K562 (cell line): Measurements from ENCODE around the gene CAPN8. TPM values are rescaled to one million over a fixed set of nuclear protein-coding genes. Genes with fewer than 3 reads are reported as not detected.

Source experiments
- ARID2 ChIP-seq: fragments of 450-650 bp; IDR thresholded peaks from 2 replicates; pipeline ENCODE4 v1.6.1; 2017; ENCODE audit warnings: antibody characterized with exemption, mild to moderate bottlenecking
- CREB5 ChIP-seq: fragments of 250-450 bp; sonication (Bioruptor Pico); IDR thresholded peaks from 2 replicates; pipeline ENCODE4 v1.5.0; 2020; ENCODE audit warnings: mild to moderate bottlenecking
- DEAF1 ChIP-seq: fragments of 450-650 bp; formaldehyde crosslinking; IDR thresholded peaks from 2 replicates; pipeline ENCODE4 v1.4.0; 2020; ENCODE audit warnings: mild to moderate bottlenecking, moderate library complexity
- KLF1 ChIP-seq: fragments of 450-650 bp; IDR thresholded peaks from 2 replicates; pipeline ENCODE4 v1.6.1; 2016; ENCODE audit warnings: missing genetic modification characterization, missing compliant biosample characterization
- RAD21 ChIP-seq, 2 experiments: fragments of 250-450 bp in 1 of 2; fragments of 450-650 bp in 1 of 2; sonication (Bioruptor Pico) in 1 of 2; formaldehyde crosslinking in 1 of 2; IDR thresholded peaks in 1 of 2; conservative IDR thresholded peaks in 1 of 2; 2 replicates each; pipeline versions ENCODE4 v1.4.0 to v1.8.0; 2020 to 2022; ENCODE audit warnings: mild to moderate bottlenecking in 2 of 2, moderate library complexity in 1 of 2
- RB1 ChIP-seq: fragments of 450-650 bp; IDR thresholded peaks from 2 replicates; pipeline ENCODE4 v1.6.1; 2017; ENCODE audit warnings: low read depth, mild to moderate bottlenecking
- RBM17 ChIP-seq: fragments of 200-400 bp; formaldehyde crosslinking; IDR thresholded peaks from 2 replicates; pipeline ENCODE4 v1.6.1; 2017; ENCODE audit warnings: low read depth, mild to moderate bottlenecking, low read length, borderline replicate concordance
- RCOR1 ChIP-seq, 2 experiments: IDR thresholded peaks; 2 replicates each; pipeline ENCODE4 v1.6.1; 2012; ENCODE audit warnings: low read depth in 2 of 2, low read length in 2 of 2, borderline replicate concordance in 1 of 2, improper control_type of control experiment in 1 of 2
- REST ChIP-seq, 2 experiments: fragments of 450-650 bp; formaldehyde crosslinking in 1 of 2; IDR thresholded peaks; 2 replicates each; pipeline versions ENCODE4 v1.4.0 to v1.6.1; 2014 to 2020; ENCODE audit warnings: mild to moderate bottlenecking in 2 of 2, borderline replicate concordance in 1 of 2, low read depth in 1 of 2
- polyA plus RNA-seq, 8 experiments: library from polyadenylated mRNA; depleted of rRNA in 4 of 8; stranded (reverse) in 5 of 8; unstranded in 3 of 8; fragments of >200 nt; fragmentation: Nextera tagmentation in 2 of 8; fragmentation: Illumina TruSeq in 1 of 8; extraction: Ambion mirVana in 2 of 8; extraction: Trizol in 1 of 8; gene quantifications; 2 replicates each; pipeline versions ENCODE4 v1.2.1 to v1.2.3, GENCODE V29; 2011 to 2014; ENCODE audit warnings: inconsistent platforms in 1 of 8, missing spikeins in 1 of 8
- total RNA-seq, 7 experiments: library from RNA; depleted of rRNA in 6 of 7; stranded (reverse); fragments of >200 nt in 6 of 7; fragmentation: Illumina TruSeq in 2 of 7; extraction: Trizol in 2 of 7; gene quantifications; 2 replicates each; pipeline versions ENCODE4 v1.2.1 to v1.2.3, GENCODE V29; 2011 to 2021; ENCODE audit warnings: low replicate concordance in 1 of 7

The CAPN8 gene
- total and polyA plus RNA-seq, 9 of the 15 experiments (the other 6 are each of a cell fraction or from before 2014, with no cell fraction given), result 0.06 TPM; not detected in 8

- TF ChIP-seq REST (IDR thresholded peaks at IDR 0.05; ENCODE audit: borderline replicate concordance) (peak; percentile 77), REST (CRISPR knock-in tag; IDR thresholded peaks at IDR 0.05; ENCODE audit: low read depth) (no peak), CREB5 (no peak), ARID2 (peak; percentile 72; the same call in 1 of the 2 replicates), DEAF1 (CRISPR knock-in tag) (peak; percentile 85), KLF1 (tag) (no peak), RBM17 (no peak), RCOR1 (IDR thresholded peaks at IDR 0.05; ENCODE audit: borderline replicate concordance in 1 of 2, low read depth in 2 of 2, low read length in 2 of 2) (peak in 1 of 2 experiments; percentile 40; a peak in 1 of 4 replicates), RAD21 (CRISPR knock-in tag; conservative IDR thresholded peaks at IDR 0.05 in 1 of 2, IDR thresholded peaks at IDR 0.05 in 1 of 2) (peak; percentile 93 to 98), RB1 (0 out of 2 replicates have a peak, but pooled peaks have one; percentile 41)
These were observed 18.3 kb upstream of the CAPN8 start (continued) for GRCh38 chr1:223683586-223684487.
